H1 (cell line): ENCODE data around the gene LOXL4. TPM values are rescaled to one million over a fixed set of nuclear protein-coding genes. Genes with fewer than 3 reads are reported as not detected.

ENCODE experiments used
- CTCF ChIA-PET: fragments of 300-600 bp; sonication (Branson Sonifier 250); formaldehyde crosslinking; loops from one replicate; lab custom pipeline; 2021; ENCODE audit not compliant: partially characterized antibody; lab: Charles Lee
- POLR2A ChIA-PET: fragments of 300-600 bp; sonication (Branson Sonifier 250); formaldehyde crosslinking; loops from one replicate; lab custom pipeline; 2021; ENCODE audit warnings: inconsistent platforms; ENCODE audit not compliant: partially characterized antibody; lab: Charles Lee
- DNase-seq, 2 experiments: peaks; one replicate each; pipeline versions ENCODE4 v3.0.0 to v3.0.0-alpha.2; 2010 to 2022; ENCODE audit warnings: low spot score in 2 of 2, low read depth in 1 of 2, mixed read lengths in 1 of 2
- FAIRE-seq: peaks from 2 replicates; lab custom pipeline; 2011; peaks lifted over from hg19 to GRCh38; lab: Jason Lieb, UNC
- H2AFZ ChIP-seq: 2 replicates; pipeline ENCODE4 v1.8.1; 2012; ENCODE audit warnings: low read length, inconsistent platforms
- H2AK5ac ChIP-seq: 2 replicates; pipeline ENCODE4 v1.6.1; 2013; ENCODE audit warnings: low read depth, low read length
- H2BK120ac ChIP-seq: replicated peaks from 2 replicates; pipeline ENCODE3; 2013; ENCODE audit warnings: low read depth, low read length, inconsistent platforms
- H2BK12ac ChIP-seq: 2 replicates; pipeline ENCODE4 v1.6.1; 2013; ENCODE audit warnings: low read depth, low read length
- H2BK15ac ChIP-seq: 2 replicates; pipeline ENCODE4 v1.6.1; 2013; ENCODE audit warnings: low read length
- H2BK20ac ChIP-seq: 2 replicates; pipeline ENCODE4 v1.6.1; 2013; ENCODE audit warnings: low read length
- H2BK5ac ChIP-seq: 2 replicates; pipeline ENCODE4 v1.6.1; 2013; ENCODE audit warnings: low read depth, low read length
- H3K14ac ChIP-seq: 2 replicates; pipeline ENCODE4 v1.6.1; 2013; ENCODE audit warnings: inconsistent platforms; ENCODE audit not compliant: insufficient read length
- H3K18ac ChIP-seq: 2 replicates; pipeline ENCODE4 v1.6.1; 2013; ENCODE audit warnings: low read length; ENCODE audit errors: extremely low read depth
- H3K23ac ChIP-seq: 2 replicates; pipeline ENCODE4 v1.6.1; 2013; ENCODE audit warnings: inconsistent platforms; ENCODE audit not compliant: insufficient read length
- H3K23me2 ChIP-seq: 2 replicates; pipeline ENCODE4 v1.6.1; 2013; ENCODE audit warnings: low read depth, low read length
- H3K27ac ChIP-seq: 2 replicates; pipeline ENCODE4 v1.6.1; 2011; ENCODE audit warnings: low read depth, low read length, inconsistent platforms
- H3K27me3 ChIP-seq, 4 experiments: replicated peaks in 1 of 4; 1 replicate in 1 of 4; 2 replicates in 3 of 4; pipeline versions ENCODE4 v1.6.1 to v1.8.1; 2011 to 2013; ENCODE audit warnings: low read length in 3 of 4, mild to moderate bottlenecking in 3 of 4, inconsistent platforms in 2 of 4, mixed read lengths in 2 of 4, moderate library complexity in 1 of 4; ENCODE audit not compliant: control insufficient read depth in 3 of 4, insufficient read depth in 3 of 4; ENCODE audit errors: extremely low read depth in 1 of 4
- H3K36me3 ChIP-seq, 4 experiments: 2 replicates each; pipeline versions ENCODE4 v1.6.1 to v1.8.1; 2011 to 2013; ENCODE audit warnings: mild to moderate bottlenecking in 4 of 4, low read length in 3 of 4, moderate library complexity in 2 of 4, control low read depth in 1 of 4, inconsistent platforms in 1 of 4; ENCODE audit not compliant: insufficient read depth in 4 of 4, control insufficient read depth in 2 of 4
- H3K4ac ChIP-seq: replicated peaks from 2 replicates; pipeline ENCODE3; 2013; ENCODE audit warnings: low read length, low read depth, mixed read lengths, inconsistent platforms; ENCODE audit not compliant: insufficient read length
- H3K4me1 ChIP-seq, 4 experiments: replicated peaks in 1 of 4; 1 replicate in 1 of 4; 2 replicates in 3 of 4; pipeline versions ENCODE4 v1.6.1 to v1.8.1; 2011 to 2013; ENCODE audit warnings: low read length in 3 of 4, inconsistent platforms in 2 of 4, mixed read lengths in 1 of 4; ENCODE audit not compliant: insufficient read depth in 4 of 4, control insufficient read depth in 3 of 4
- H3K4me2 ChIP-seq, 2 experiments: 2 replicates each; pipeline versions ENCODE4 v1.6.1 to v1.8.1; 2011 to 2013; ENCODE audit warnings: low read depth in 2 of 2, low read length in 2 of 2, control low read depth in 1 of 2, inconsistent platforms in 1 of 2, mild to moderate bottlenecking in 1 of 2; ENCODE audit not compliant: insufficient read depth in 1 of 2
- H3K4me3 ChIP-seq, 4 experiments: fragments of 200-600, 300-600 bp in 1 of 4; sonication (generic), shearing (Covaris generic), sonication (Bioruptor Twin) in 1 of 4; 2 replicates each; pipeline versions ENCODE4 v1.5.1 to v1.8.1; 2011 to 2016; ENCODE audit warnings: low read length in 4 of 4, low read depth in 3 of 4, control low read depth in 2 of 4, inconsistent platforms in 2 of 4, mild to moderate bottlenecking in 2 of 4, mixed read lengths in 1 of 4, moderate library complexity in 1 of 4; ENCODE audit not compliant: insufficient read depth in 2 of 4; ENCODE audit errors: extremely low read depth in 1 of 4
- H3K56ac ChIP-seq: replicated peaks from 2 replicates; pipeline ENCODE3; 2013; ENCODE audit warnings: low read depth, mild to moderate bottlenecking, mixed read lengths, low read length, inconsistent platforms; ENCODE audit not compliant: insufficient read length
- H3K79me1 ChIP-seq: 2 replicates; pipeline ENCODE4 v1.6.1; 2013; ENCODE audit warnings: low read depth, low read length, control low read depth
- H3K79me2 ChIP-seq, 2 experiments: 2 replicates each; pipeline versions ENCODE4 v1.6.1 to v1.8.1; 2012 to 2013; ENCODE audit warnings: low read length in 2 of 2, mild to moderate bottlenecking in 2 of 2, inconsistent platforms in 1 of 2; ENCODE audit not compliant: insufficient read depth in 2 of 2, control insufficient read depth in 1 of 2
- H3K9ac ChIP-seq, 4 experiments: replicated peaks in 1 of 4; 1 replicate in 1 of 4; 2 replicates in 3 of 4; pipeline versions ENCODE4 v1.6.1 to v1.8.1; 2011 to 2013; ENCODE audit warnings: low read depth in 3 of 4, low read length in 3 of 4, control low read depth in 2 of 4, mild to moderate bottlenecking in 2 of 4, moderate library complexity in 2 of 4, inconsistent platforms in 1 of 4; ENCODE audit errors: extremely low read depth in 1 of 4
- H3K9me3 ChIP-seq, 2 experiments: 2 replicates each; pipeline versions ENCODE4 v1.6.1 to v1.8.1; 2012 to 2013; ENCODE audit warnings: mild to moderate bottlenecking in 2 of 2, moderate library complexity in 2 of 2, control low read depth in 1 of 2, inconsistent platforms in 1 of 2, low read depth in 1 of 2, low read length in 1 of 2, mixed read lengths in 1 of 2; ENCODE audit not compliant: insufficient read depth in 2 of 2
- H4K20me1 ChIP-seq, 2 experiments: replicated peaks in 1 of 2; 2 replicates each; pipeline versions ENCODE3 to v1.8.1; 2011 to 2013; ENCODE audit warnings: inconsistent platforms in 2 of 2, low read length in 2 of 2, mild to moderate bottlenecking in 1 of 2; ENCODE audit not compliant: insufficient read depth in 2 of 2, control insufficient read depth in 1 of 2
- H4K5ac ChIP-seq: 2 replicates; pipeline ENCODE4 v1.6.1; 2013; ENCODE audit warnings: low read length, low read depth, mixed read lengths, inconsistent platforms; ENCODE audit not compliant: insufficient read length
- H4K8ac ChIP-seq: 2 replicates; pipeline ENCODE4 v1.8.0; 2013; ENCODE audit warnings: mild to moderate bottlenecking, moderate library complexity, low read length, inconsistent platforms; ENCODE audit not compliant: insufficient read depth; ENCODE audit errors: extremely low read depth
- H4K91ac ChIP-seq: replicated peaks from 2 replicates; pipeline ENCODE3; 2013; ENCODE audit warnings: low read length, mixed read lengths, inconsistent platforms; ENCODE audit not compliant: insufficient read length
- ATF2 ChIP-seq: IDR thresholded peaks from 2 replicates; pipeline ENCODE4 v1.6.1; 2012; ENCODE audit warnings: low read length, inconsistent platforms
- MAFK ChIP-seq: IDR thresholded peaks from 2 replicates; pipeline ENCODE4 v1.6.1; 2012; ENCODE audit warnings: low read depth, mild to moderate bottlenecking, improper control_type of control experiment, low read length
- WGBS, 2 experiments: shearing (Covaris generic) in 1 of 2; methylation state at CpG; one replicate each; pipeline versions ENCODE4 v1.1.6 to v1.1.7; 2013 to 2015; ENCODE audit warnings: low lambda C conversion rate in 2 of 2, mixed read lengths in 2 of 2, inconsistent platforms in 1 of 2, low coverage in 1 of 2, missing lambda C conversion rate in 1 of 2; ENCODE audit not compliant: insufficient replicate concordance in 2 of 2, insufficient coverage in 1 of 2, insufficient read length in 1 of 2; ENCODE audit errors: extremely low coverage in 1 of 2, missing lambda C conversion rate in 1 of 2; 5-methylcytosine and 5-hydroxymethylcytosine counted together
- polyA plus RNA-seq, 7 experiments: library from polyadenylated mRNA; depleted of rRNA in 3 of 7; stranded (reverse) in 5 of 7; unstranded in 2 of 7; fragments of >200 nt in 5 of 7; fragments of 200-250 nt in 2 of 7; gene quantifications; 1 replicate in 5 of 7; 2 replicates in 1 of 7; 4 replicates in 1 of 7; pipeline versions ENCODE4 v1.2.1 to v1.2.3, GENCODE V29; 2011 to 2013; ENCODE audit warnings: missing spikeins in 2 of 7, mixed read lengths in 2 of 7
- total RNA-seq: library from RNA; stranded (reverse); fragmentation: NEBNext Ultra II Directional; extraction: Animal tissue kit (Norgen Biotek cat#: 25700); gene quantifications from 2 replicates; pipeline ENCODE4 v1.2.1, GENCODE V29; 2021

Gene LOXL4
- total and polyA plus RNA-seq, 2 of the 8 experiments (the other 6 are each of a cell fraction or from before 2014, with no cell fraction given) = 0.13 to 0.27 TPM

GRCh38 chr10:98215373-98215772 is 52.6 kb downstream of the LOXL4 start:
- no peak overlapping the region for H3K4ac ChIP-seq
- H3K36me3 ChIP-seq = no peaks in the 10 kb centered on the region
- H3K18ac ChIP-seq = no peak overlapping the region
- no peak overlapping the region for H4K8ac ChIP-seq
- no peaks in the 10 kb centered on the region for H3K27me3 ChIP-seq
- DNase-seq (no peak), FAIRE-seq (no peak)
- H2BK120ac ChIP-seq = no peak overlapping the region
- no peak overlapping the region for H2BK20ac ChIP-seq
- no peaks in the 10 kb centered on the region; the same call in 1 of the 2 replicates for H3K23me2 ChIP-seq
- H2AK5ac ChIP-seq = no peak overlapping the region
- no peak overlapping the region for H3K56ac ChIP-seq
- no peak overlapping the region for H3K4me2 ChIP-seq
- no peaks in the 10 kb centered on the region for H3K4me1 ChIP-seq
- H4K20me1 ChIP-seq = no peaks in the 10 kb centered on the region
- H3K14ac ChIP-seq = no peak overlapping the region
- TF ChIP-seq MAFK (peak; percentile 72), ATF2 (no peak)
- no peak overlapping the region for H4K5ac ChIP-seq
- no peak overlapping the region for H2BK15ac ChIP-seq
- CTCF ChIA-PET = interaction anchor here (0.6 to 1.5 kb wide), 2 partner anchors 44 to 826 kb away, joined by 4 read pairs; no protein-coding TSS in a partner anchor
- H2BK12ac ChIP-seq = no peak overlapping the region
- H2AFZ ChIP-seq = no peak overlapping the region
- POLR2A ChIA-PET = no interaction called here
- no peaks in the 10 kb centered on the region for H3K79me1 ChIP-seq
- H3K9me3 ChIP-seq = no peaks in the 10 kb centered on the region
- peaks cover 0 to 24% of the 10 kb centered on the region in 2 experiments; a peak in 2 of 4 replicates for H3K79me2 ChIP-seq
- H3K23ac ChIP-seq = no peak overlapping the region
- no peak overlapping the region for H3K9ac ChIP-seq
- H3K27ac ChIP-seq = no peak overlapping the region
- no peak overlapping the region for H3K4me3 ChIP-seq
- H2BK5ac ChIP-seq = no peak overlapping the region
- H4K91ac ChIP-seq = no peak overlapping the region
- 92% methylated on average over 2 of the region's 2 CpGs; no CpG with 5 or more reads in 1 of the 2 experiments for WGBS, 2 experiments
